ENCODE results near the gene SH2B3. TPM values are rescaled to one million over a fixed set of nuclear protein-coding genes. Genes with fewer than 3 reads are reported as not detected.

The SH2B3 gene
- total RNA-seq, 4 donors from 2014 or later: 3.3 to 16.2 (median 5.6) TPM

GRCh38 chr12:111454716-111455447 lies 49.2 kb downstream of the SH2B3 start:
- WGBS, 2 donors: 84 to 88% methylated on average over 3 to 9 of the region's 11 CpGs
- TF ChIP-seq POLR2A (IDR thresholded peaks at IDR 0.05): no peak
- no peak for TF ChIP-seq CTCF (IDR thresholded peaks at IDR 0.05)
- Histone ChIP-seq H3K4me1 (peaks cover 0 to 19% (median 0%) of the 10 kb centered on the region in 3 donors), H3K36me3 (peaks cover 19 to 94% (median 34%) of the 10 kb centered on the region in 3 donors), H3K4me3 (no peak overlapping the region), H3K9me3 (no peaks in the 10 kb centered on the region), H3K27ac (no peak overlapping the region), H3K27me3 (no peaks in the 10 kb centered on the region)
- DNase-seq: no peak
- intact Hi-C loops (cut with DNase I): no loop called here

- Histone ChIP-seq H3K4me1 (peaks cover 0 to 15% (median 0%) of the 10 kb centered on the region in 3 donors), H3K36me3 (peaks cover 19 to 94% (median 30%) of the 10 kb centered on the region in 3 donors), H3K27ac (no peak overlapping the region), H3K4me3 (no peak overlapping the region), H3K27me3 (no peaks in the 10 kb centered on the region), H3K9me3 (no peaks in the 10 kb centered on the region)
- 93 to 94% methylated on average over 15 of the region's 15 CpGs for WGBS, 2 donors
- TF ChIP-seq CTCF (IDR thresholded peaks at IDR 0.05) (no peak), POLR2A (IDR thresholded peaks at IDR 0.05) (no peak)
- intact Hi-C loops (cut with DNase I): no loop called here
- no peak for DNase-seq
Measured at GRCh38 chr12:111455448-111456320, 50.0 kb downstream of the SH2B3 start.

GRCh38 chr12:111457071-111457470 lies 51.3 kb downstream of the SH2B3 start:
- Histone ChIP-seq H3K27ac (no peak overlapping the region), H3K4me3 (no peak overlapping the region), H3K9me3 (no peaks in the 10 kb centered on the region), H3K36me3 (peaks cover 19 to 91% (median 27%) of the 10 kb centered on the region in 3 donors), H3K4me1 (peaks cover 0 to 12% (median 0%) of the 10 kb centered on the region in 3 donors), H3K27me3 (no peaks in the 10 kb centered on the region)
- 90 to 98% methylated on average over 6 to 8 of the region's 9 CpGs for WGBS, 2 donors
- intact Hi-C loops (cut with DNase I): no loop called here
- no peak for TF ChIP-seq POLR2A (IDR thresholded peaks at IDR 0.05)
- no peak for TF ChIP-seq CTCF (IDR thresholded peaks at IDR 0.05)
- DNase-seq: no peak

GRCh38 chr12:111457577-111457976 lies 51.9 kb downstream of the SH2B3 start:
- H3K27ac ChIP-seq: no peak overlapping the region
- no peak for TF ChIP-seq CTCF (IDR thresholded peaks at IDR 0.05)
- no peak for TF ChIP-seq POLR2A (IDR thresholded peaks at IDR 0.05)
- 71 to 77% methylated on average over 3 of the region's 3 CpGs for WGBS, 2 donors
- peaks cover 19 to 88% (median 27%) of the 10 kb centered on the region in 3 donors for H3K36me3 ChIP-seq
- H3K4me1 ChIP-seq: peaks cover 0 to 14% (median 0%) of the 10 kb centered on the region in 3 donors
- H3K27me3 ChIP-seq: no peaks in the 10 kb centered on the region
- no peaks in the 10 kb centered on the region for H3K9me3 ChIP-seq
- DNase-seq: no peak
- intact Hi-C loops (cut with DNase I): no loop called here
- H3K4me3 ChIP-seq: no peak overlapping the region

Data from esophagus squamous epithelium (tissue), 5 donors.